Measurements from ENCODE around the gene ZSWIM8.

Gene ZSWIM8

DNA sequence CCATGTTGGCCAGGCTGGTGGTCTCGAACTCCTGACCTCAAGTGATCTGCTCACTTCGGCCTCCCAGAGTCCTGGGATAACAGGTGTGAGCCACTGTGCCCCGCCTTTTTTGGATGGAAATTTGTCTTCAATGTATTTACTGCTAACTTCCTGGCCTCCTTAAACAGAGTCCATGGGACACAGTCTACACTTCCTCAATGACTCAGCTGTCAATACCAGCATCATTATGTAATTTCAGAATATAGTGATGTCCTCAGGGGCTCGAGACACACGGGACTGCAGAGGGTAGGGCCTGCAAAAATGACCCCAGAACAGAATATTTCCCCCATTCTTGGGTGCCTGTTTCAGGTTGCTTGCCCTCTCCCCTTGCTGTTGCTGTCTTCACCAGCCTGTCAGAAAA lies 57.9 kb downstream of the ZSWIM8 start:
- no peaks in the 10 kb centered on the region for H3K4me1 ChIP-seq (ENCODE audit: control insufficient read depth, insufficient read depth, low read length)
- no peak overlapping the region for H3K4me3 ChIP-seq (ENCODE audit: low read length in 2 of 2)
- H3K9ac ChIP-seq (ENCODE audit: low read length in 2 of 2), result no peak overlapping the region
- no peak overlapping the region for H3K27ac ChIP-seq (ENCODE audit: low read length)
- no peaks in the 10 kb centered on the region for H3K27me3 ChIP-seq (ENCODE audit: control insufficient read depth in 1 of 2, insufficient read depth in 2 of 2, low read length in 2 of 2)
- peaks cover 61 to 77% of the 10 kb centered on the region in 2 donors for H3K36me3 ChIP-seq (ENCODE audit: control insufficient read depth in 2 of 2, insufficient read depth in 2 of 2, low read length in 2 of 2)
- H3K9me3 ChIP-seq (ENCODE audit: control insufficient read depth in 2 of 2, low read length in 2 of 2), result no peaks in the 10 kb centered on the region

DNA sequence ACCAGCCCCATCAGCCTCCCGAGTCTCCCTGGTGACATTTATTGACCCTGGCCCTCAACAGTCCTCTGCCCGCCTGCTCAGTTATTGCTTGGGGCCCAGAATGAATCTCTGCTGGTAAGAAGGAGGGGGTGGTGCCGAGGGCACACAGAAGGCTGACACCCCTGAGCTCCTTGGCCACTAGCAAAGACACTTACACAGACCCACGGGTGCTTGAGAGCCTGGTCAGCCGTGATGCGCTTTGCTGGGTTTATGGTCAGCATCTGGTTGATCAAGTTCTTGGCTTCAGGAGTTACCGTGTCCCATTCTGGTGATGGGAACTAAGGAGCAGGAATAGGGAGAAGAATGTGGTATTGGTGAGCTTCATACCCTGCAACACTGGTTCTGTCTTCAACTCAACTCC lies 61.6 kb downstream of the ZSWIM8 start:
- no peak overlapping the region for H3K27ac ChIP-seq (ENCODE audit: low read length)
- H3K4me1 ChIP-seq (ENCODE audit: control insufficient read depth, insufficient read depth, low read length), result peaks cover 35% of the 10 kb centered on the region
- peaks cover 42 to 57% of the 10 kb centered on the region in 2 donors for H3K36me3 ChIP-seq (ENCODE audit: control insufficient read depth in 2 of 2, insufficient read depth in 2 of 2, low read length in 2 of 2)
- H3K9ac ChIP-seq (ENCODE audit: low read length in 2 of 2), result no peak overlapping the region
- H3K27me3 ChIP-seq (ENCODE audit: control insufficient read depth in 1 of 2, insufficient read depth in 2 of 2, low read length in 2 of 2), result no peaks in the 10 kb centered on the region
- H3K9me3 ChIP-seq (ENCODE audit: control insufficient read depth in 2 of 2, low read length in 2 of 2), result no peaks in the 10 kb centered on the region
- no peak overlapping the region for H3K4me3 ChIP-seq (ENCODE audit: low read length in 2 of 2)

DNA sequence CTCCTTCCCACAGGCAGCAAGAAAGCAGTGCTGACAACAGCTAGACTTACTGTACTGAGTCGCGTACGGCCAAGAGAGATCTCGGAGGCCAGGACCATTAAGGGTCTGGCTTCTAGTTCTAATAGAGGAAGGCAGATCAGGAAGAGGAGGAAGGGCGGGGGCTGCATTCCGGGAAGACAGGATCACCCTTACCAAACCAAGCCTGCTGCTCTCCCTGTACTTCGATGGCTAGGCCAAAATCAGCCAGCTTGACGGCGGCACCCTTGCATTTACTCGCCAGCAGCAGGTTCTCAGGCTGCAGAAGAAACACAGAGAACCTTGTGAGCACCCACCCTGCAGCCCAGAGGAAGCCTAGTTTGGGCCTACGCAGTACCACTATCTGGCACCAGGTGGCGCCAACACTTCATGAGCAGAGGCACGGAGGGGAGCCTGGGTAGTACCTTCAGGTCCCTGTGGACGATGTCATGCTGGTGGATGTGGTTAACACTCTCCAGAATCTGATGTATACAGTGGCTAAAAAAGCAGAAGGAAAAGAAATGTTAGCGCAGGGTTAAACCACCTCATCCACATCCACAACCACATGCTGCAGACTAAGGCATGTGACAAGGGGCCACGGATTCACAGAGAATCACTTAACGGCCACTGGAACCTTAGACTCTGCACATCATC lies 63.5 kb downstream of the ZSWIM8 start:
- Histone ChIP-seq H3K27me3 (ENCODE audit: control insufficient read depth in 1 of 2, insufficient read depth in 2 of 2, low read length in 2 of 2) (no peaks in the 10 kb centered on the region), H3K27ac (ENCODE audit: low read length) (peak overlapping the region; percentile 99), H3K4me3 (ENCODE audit: low read length in 2 of 2) (peak overlapping the region in 1 of 2 donors; percentile 35), H3K9ac (ENCODE audit: low read length in 2 of 2) (peak overlapping the region; percentile 29 to 39), H3K36me3 (ENCODE audit: control insufficient read depth in 2 of 2, insufficient read depth in 2 of 2, low read length in 2 of 2) (peaks cover 38 to 55% of the 10 kb centered on the region in 2 donors), H3K9me3 (ENCODE audit: control insufficient read depth in 2 of 2, low read length in 2 of 2) (no peaks in the 10 kb centered on the region), H3K4me1 (ENCODE audit: control insufficient read depth, insufficient read depth, low read length) (peaks cover 54% of the 10 kb centered on the region)

DNA sequence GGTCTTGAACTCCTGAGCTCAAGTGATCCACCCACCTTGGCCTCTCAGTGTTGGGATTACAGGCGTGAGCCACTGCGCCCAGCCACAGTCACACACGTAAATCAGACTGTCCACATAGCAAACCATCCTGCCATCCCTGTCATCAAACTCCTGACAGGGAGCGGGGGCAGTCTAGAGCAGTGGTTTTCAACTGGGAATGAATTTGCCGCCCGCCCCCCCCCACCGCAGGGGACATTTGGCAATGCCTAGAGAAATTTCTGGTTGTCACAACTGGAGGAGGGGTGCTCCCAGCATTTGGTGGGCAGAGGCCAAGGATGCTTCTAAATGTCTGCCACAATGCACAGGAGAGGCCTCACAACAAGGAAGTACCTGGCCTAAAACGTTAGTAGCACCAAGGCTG lies 64.8 kb downstream of the ZSWIM8 start:
- H3K27ac ChIP-seq (ENCODE audit: low read length), result peak overlapping the region; percentile 99
- H3K36me3 ChIP-seq (ENCODE audit: control insufficient read depth in 2 of 2, insufficient read depth in 2 of 2, low read length in 2 of 2), result peaks cover 38 to 50% of the 10 kb centered on the region in 2 donors
- H3K9ac ChIP-seq (ENCODE audit: low read length in 2 of 2), result peak overlapping the region; percentile 71 to 86
- peaks cover 66% of the 10 kb centered on the region for H3K4me1 ChIP-seq (ENCODE audit: control insufficient read depth, insufficient read depth, low read length)
- H3K4me3 ChIP-seq (ENCODE audit: low read length in 2 of 2), result peak overlapping the region in 1 of 2 donors; percentile 15
- no peaks in the 10 kb centered on the region for H3K27me3 ChIP-seq (ENCODE audit: control insufficient read depth in 1 of 2, insufficient read depth in 2 of 2, low read length in 2 of 2)
- H3K9me3 ChIP-seq (ENCODE audit: control insufficient read depth in 2 of 2, low read length in 2 of 2), result no peaks in the 10 kb centered on the region

DNA sequence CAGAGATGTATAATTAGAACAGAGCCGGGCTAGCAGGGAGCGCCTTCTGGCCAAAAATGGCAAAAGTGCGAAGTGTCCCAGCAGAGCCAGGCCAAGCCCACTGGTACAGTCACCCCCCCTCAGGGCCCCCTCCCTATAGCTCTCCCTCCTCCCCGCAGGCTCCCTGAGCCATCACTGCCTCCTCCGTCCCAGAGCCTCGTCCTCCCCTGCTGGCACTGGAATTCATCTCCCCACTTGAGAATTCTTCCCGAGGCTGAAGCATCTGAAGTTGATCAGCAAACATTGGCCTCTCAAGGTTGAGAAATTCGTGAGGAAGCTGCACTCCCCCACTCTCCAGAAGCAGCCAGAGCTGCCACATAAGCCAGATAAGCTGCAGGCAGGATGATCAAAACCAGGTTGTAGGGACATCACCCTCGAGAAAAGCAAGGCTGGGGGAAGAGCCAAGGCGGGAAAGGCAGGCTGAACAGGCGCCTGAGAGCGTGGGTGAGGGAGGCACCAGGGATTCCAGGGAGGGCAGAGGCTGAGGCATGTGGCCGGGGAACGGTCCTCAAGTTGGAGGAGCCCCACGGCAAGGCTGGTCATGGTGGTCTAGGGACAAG lies 65.6 kb downstream of the ZSWIM8 start:
- Histone ChIP-seq H3K27ac (ENCODE audit: low read length) (peak overlapping the region; percentile 99), H3K9ac (ENCODE audit: low read length in 2 of 2) (peak overlapping the region; percentile 71 to 86), H3K36me3 (ENCODE audit: control insufficient read depth in 2 of 2, insufficient read depth in 2 of 2, low read length in 2 of 2) (peaks cover 37 to 50% of the 10 kb centered on the region in 2 donors), H3K9me3 (ENCODE audit: control insufficient read depth in 2 of 2, low read length in 2 of 2) (no peaks in the 10 kb centered on the region), H3K27me3 (ENCODE audit: control insufficient read depth in 1 of 2, insufficient read depth in 2 of 2, low read length in 2 of 2) (no peaks in the 10 kb centered on the region), H3K4me1 (ENCODE audit: control insufficient read depth, insufficient read depth, low read length) (peaks cover 73% of the 10 kb centered on the region), H3K4me3 (ENCODE audit: low read length in 2 of 2) (peak overlapping the region in 1 of 2 donors; percentile 55)
